GM19324 (cell line): ENCODE measurements around the gene TXLNA.
"Not testable (repeated sequence)": the region's sequence is repeated elsewhere in the genome, so short reads cannot be mapped to it uniquely, and the experiment has no call there.

ENCODE experiments used
- ATAC-seq: cut with Tn5 transposase; IDR thresholded peaks from one replicate; pipeline ENCODE4 v1.9.1; 2021; ENCODE audit warnings: mild to moderate bottlenecking, moderate library complexity; ENCODE audit not compliant: unreplicated experiment, low FRiP score

The TXLNA gene

DNA sequence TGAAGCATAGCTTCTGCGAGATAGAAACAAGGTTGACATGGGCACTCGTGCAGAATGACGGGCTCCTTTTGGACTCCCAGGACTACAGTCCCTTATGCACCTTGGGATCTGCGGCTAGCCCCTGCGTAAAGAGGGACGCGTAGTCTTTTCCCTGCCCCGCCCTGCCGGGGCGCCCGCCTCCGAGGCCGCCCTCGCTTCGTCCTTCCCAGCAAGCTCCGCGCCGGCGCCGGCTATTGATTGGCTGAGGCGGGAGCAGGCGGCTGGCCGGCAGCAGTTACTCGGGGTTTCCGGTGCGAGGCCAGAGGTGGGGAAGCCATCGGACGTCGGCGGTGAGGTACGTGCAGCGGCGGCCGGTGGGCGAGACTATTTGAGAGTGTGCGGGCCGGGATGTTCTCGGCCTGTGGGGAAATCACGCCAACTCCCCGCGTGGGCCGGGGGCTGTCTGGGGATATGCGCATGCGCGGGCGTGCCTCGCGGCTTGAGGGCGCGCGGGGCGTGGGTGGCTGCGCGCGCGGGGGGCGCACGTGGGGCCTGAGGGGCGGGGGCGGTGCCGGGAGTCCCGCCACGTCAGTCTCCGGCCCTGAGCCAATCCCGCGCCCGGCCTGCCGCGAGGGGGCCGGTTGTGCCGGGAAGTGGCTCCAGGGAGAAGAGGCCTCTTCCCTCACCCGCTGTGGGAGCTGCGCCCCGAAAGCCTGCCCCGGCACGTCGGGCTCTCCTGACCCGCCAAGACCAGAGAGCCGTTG is at the start of gene TXLNA:
TSS of gene TXLNA (plus strand) at position 233 of the 743 bp plus-strand sequence. CDS start 671 bp downstream, outside the sequence.
- peak; percentile 88 for ATAC-seq

DNA sequence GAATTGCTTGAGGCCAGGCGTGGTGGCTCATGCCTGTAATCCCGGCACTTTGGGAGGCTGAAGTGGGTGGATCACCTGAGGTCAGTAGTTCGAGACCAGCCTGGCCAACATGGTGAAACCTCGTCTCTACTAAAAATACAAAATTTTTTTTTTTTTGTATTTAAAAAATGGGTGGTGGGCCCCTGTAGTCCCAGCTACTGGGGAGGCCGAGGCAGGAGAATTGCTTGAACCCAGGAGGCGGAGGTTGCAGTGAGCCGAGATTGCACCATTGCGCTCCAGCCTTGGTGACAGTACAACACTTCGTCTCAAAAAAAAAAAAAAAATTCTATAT is 45.6 kb upstream of the TXLNA start:
- ATAC-seq: not testable (repeated sequence)

DNA sequence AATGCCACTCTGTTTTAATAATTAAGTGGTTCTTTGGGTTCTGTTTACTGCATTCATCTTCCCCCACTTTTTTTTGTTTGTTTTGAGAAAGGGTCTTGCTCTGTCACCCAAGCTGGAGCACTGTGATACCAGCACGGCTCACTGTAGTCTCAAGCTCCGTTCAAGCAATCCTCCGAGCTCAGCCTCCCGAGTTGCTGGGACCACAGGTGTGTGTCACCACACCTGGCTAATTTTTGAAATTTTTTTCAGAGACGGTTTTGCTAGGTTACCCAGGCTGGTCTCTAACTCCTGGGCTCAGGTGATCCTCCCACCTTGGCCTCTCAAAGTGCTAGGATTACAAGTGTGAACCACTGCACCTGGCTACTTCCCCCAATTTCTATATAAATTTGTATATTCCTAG is 42.4 kb upstream of the TXLNA start:
- ATAC-seq: no peak

DNA sequence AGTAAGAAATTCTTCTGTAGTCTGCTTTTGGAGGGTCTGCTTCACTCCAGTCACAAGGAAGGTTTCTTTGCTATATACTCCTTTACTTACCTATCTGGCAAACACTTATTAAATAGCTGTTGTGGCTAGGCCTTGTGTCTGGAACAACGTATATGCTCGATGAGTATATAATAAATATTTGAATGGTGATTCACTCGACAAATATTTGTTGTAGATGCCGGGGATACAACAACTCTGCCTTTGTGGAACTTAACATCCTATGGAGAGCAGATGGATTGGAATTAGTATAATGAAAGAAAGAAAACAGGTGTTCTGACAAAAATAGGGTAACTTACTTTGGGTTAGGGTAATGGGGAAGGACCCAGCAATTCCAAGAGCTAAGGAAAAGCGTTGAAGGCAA is 40.5 kb upstream of the TXLNA start:
- no peak for ATAC-seq

DNA sequence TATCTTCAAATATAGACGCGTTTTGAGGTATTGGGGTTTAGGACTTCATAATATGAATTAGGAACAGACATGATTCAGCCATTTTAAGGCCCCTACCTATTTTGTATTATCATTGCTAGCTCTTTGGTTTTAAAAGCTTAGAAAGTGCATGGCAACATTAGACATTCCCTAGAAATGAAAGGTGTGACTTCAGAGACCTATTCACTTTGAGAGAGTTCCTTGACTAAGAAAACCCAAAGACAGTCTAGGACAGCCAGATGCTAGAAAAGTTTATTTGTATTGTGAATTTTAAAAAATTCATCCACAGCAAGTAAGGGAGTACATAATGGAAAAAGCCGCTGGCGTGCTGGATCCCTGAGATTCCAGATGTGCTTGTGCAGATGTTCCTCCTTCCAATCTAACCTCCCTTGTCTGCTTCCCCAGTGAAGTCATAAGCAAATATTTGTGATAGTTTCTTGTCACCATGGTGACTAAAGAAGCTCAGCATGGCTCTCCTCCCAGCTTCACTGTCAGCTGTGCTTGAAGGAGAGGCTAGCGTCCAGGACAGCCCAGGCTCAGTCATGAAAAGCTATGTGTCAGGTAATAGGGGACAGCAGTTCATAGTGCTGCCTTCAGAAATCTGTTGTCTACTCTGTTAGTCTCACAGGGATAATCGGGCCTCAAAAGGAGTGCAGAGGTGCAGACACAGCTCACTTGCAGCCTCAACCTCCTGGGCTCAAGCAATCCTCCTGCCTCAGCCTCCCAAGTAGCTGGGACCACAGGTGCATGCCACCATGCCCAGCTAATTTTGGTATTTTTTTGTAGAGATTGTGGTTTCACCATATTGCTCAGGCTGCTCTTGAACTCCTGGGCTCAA is 36.8 kb upstream of the TXLNA start:
- ATAC-seq: no peak

DNA sequence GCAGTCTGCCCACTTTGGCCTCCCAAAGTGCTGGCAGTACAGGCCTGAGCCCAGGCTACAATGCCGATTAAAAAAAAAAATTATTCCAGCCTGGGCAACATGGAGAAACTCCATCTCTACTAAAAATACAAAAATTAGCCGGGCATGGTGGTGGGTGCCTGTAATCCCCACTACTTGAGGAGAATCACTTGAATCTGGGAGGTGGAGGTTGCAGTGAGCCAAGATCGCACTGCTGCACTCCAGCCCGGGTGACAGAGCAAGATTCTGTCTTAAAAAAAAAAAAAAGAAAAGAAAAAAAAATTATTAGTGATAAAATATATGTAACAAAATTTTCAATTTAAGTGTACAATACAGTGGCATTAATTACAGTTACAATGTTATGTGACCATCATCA is 36.2 kb upstream of the TXLNA start:
- ATAC-seq: not testable (repeated sequence)

DNA sequence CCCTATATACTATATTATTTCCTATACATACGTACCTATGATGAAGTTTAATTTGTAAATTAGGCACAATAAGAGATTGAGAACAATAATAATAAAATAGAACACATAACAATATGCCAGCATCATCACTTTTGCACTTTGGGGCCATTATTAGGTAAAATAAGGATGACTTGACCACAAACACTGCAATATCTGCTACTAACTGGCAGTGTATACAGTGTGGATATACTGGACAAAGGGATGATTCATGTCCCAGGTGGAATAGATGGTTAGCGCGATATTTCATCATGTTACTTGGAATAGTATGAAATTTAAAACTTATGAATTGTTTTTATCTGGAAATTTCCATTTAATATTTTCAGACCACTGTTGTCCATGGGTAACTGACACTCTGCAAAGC is 35.4 kb upstream of the TXLNA start:
- no peak for ATAC-seq

DNA sequence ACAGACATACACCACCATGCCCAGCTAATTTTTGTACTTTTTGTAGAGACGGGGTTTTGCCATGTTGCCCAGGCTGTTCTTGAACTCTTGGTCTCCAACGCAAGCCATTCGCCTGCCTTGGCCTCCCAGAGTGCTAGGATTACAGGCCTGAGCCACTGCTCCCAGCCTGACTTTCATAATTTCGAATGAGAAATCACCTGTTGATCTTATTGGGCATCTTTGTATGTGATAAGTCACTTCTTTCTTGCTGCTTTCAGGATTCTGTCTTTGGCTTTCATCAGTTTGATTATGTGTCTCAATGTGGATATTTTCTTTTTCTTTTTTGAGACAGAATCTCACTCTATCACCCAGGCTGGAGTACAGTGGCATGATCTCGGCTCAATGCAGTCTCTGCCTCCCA is 31.7 kb upstream of the TXLNA start:
- not testable (repeated sequence) for ATAC-seq

DNA sequence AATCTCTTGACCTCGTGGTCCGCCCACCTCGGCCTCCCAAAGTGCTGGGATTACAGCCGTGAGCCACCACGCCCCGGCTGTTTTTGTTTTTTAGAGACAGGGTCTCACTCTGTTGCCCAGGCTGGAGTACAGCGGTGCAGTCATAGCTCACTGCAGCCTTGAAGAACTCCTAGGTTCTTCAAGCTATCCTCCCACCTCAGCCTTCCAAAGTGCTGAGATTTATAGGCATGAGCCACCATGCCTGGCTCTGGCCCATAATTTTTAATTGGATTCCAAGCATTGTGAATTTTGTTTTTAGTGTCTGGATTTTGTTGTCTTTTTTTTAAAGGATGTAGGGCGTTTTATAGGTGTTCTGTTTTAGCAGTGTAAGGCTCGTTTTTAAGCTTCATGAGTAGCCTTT is 28.6 kb upstream of the TXLNA start:
- no peak for ATAC-seq

DNA sequence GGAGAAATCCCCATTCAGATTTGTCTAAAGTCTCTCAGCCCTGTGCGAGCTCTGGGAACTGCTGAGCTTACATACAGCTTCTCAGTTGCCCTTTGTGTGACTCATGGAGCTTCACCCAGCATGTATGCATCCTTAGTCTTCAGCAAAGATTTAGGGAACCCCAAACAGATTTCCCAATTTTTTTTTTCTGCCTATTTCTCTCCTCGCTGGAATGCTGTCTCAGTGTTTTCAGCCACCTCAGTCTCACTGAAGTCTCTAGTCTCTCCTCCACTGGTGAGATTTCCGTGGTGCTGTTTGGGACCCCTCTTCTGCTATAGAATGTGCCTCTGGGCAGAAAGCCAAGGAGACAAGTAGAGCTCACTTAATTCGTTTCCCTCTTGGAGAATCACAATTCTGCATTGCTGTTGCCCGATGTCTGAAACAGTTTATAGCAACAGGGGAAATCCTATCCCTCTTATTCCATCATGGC is 28.1 kb upstream of the TXLNA start:
- ATAC-seq: no peak

DNA sequence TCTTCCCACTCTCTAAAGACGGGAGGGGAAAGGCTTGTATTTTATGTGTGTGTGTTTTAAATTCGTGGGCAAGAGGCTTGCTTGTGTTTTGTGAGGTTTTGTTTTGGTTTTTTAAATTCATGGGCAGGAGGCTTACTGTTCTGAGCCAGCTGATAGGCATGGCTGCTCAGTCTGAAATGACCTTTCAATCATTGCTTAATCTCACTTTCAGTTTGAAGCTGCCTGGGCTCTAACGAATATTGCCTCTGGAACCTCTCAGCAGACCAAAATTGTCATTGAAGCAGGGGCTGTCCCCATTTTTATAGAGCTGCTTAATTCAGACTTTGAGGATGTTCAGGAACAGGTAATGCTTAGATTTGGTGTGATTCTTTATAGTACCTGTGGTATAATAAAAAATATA is 20.3 kb upstream of the TXLNA start:
- ATAC-seq: no peak

DNA sequence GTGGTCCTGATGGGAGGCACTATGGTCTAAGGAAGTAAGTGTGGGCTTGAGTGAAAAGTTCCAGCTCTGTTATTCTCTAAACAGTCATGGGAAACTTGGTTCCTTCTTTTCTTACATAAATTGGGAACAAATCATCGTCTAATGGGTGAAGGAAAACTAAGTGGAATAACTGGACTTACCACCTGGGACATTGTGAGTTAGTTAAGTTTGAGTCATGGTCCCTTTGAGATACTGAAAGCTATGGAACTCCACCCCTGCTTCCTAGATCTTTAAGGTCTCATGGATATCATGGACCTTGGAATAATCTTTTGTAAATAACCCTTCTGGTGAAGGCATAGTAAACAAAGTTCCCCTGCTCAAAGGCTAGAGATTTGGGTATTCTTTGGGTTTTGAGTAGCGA is 16.1 kb upstream of the TXLNA start:
- ATAC-seq: no peak

DNA sequence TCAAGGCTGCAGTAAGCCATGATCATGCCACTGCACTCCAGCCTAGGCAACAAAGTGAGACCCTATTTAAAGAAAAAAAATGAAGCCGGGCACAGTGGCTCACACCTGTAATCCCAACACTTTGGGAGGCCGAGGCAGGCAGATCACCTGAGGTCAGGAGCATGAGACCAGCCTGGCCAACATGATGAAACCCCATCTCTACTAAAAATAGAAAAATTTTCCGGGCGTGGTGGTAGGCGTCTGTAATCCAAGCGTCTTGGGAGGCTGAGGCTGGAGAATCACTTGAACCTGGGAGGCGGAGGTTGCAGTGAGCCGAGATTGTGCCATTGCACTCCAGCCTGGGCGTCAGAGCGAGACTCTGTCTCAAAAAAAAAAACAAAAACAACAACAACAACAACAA is 13.8 kb upstream of the TXLNA start:
- not testable (repeated sequence) for ATAC-seq

DNA sequence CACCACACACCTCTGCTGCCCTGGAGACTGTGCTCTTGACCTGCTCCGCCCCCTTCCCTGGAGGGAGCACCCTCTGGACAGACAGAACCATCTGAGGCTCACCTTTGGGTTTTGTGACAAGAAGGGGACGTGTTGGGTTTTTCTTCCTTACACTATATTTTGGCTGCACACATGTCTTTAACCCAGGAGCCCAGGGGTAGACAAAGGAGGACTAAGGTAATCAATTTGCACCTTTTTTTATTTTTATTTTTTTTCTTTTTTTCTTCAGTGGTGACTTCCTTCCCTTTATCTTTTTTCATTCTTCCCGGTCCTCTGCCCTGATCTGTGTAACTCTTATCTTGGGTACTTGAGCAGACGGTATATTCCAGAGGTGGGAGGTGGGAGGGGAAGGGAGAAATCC is 8.5 kb upstream of the TXLNA start:
- no peak for ATAC-seq

DNA sequence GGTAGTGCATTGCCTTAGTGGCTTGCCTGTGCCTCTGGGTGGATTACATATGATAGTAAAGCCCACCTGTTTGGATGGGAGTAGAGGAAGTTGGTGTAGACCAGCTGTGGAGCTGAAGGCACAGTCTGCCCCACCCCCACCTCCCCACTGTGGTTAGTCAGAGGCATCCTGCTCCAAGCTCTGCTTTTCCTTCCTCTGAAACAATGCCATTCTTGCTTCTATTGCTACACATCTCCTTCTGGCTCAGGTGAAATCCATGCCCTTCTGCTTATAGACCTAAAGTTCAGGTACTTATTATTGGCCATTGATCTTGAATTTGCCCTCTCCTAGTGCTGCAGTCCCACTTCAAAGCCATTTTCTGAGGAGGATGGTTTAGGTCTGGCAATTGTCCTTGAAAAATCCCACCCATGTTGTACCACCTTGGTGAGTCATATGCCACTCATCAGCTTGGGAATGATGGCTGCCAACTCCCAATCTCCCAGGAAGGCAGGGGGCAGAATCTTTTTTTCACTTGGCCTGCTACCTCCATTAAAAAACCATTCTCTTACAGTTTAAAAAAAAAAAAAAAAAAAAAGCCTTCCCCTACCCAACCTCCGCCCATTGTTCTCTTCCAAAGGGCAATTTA is 6.7 kb upstream of the TXLNA start:
- ATAC-seq: no peak

DNA sequence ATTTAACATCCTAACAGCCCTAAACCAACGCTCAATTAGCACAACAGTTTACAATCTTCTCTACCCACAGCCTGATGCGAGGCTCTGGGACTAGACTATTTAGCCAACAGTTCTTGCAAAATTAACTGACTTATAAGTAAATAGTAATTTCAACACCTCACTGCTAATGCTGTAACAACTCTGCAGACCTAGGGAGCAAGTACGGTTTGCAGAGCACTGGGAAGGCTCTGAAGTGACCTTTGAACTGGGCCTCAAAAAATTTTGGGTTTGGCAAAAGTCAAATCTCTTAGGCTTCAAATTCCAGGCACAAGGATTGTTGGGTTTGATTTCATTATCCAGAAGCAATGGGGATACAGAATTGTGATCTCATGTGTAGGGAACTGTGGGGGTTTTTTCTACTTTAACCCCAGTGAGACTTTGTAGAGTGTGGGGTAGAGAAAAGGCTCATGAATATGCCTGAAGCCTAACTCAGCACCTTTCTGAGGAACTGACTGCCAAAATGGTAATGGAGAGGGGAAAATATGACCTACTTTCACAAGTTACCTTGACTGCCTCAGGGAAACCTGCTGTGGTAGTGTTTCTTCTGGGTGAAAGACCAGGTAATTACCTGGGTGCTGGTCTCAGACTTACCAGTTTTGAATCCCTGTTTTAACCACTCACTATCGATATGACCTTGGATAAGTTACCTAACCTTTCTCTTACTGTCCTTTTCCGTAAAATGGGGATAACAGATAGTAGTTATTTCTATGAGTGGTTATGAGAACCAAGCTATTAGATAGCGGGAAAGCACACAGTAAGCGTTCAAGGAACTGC is 889 bp upstream of the TXLNA start:
- no peak for ATAC-seq

DNA sequence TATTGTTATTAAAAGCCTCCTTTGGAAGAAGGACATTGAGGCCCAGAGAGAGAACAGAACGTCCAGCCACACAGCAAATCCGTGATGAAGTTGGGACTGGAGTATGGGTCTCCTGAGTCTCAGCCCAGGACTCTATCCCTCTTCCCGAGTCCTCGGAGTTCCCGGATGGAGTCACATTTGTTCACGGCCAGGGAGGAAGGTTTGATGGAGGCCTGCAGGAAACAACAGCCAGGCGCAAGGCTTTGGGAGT is 357 bp upstream of the TXLNA start:
- ATAC-seq: no peak

DNA sequence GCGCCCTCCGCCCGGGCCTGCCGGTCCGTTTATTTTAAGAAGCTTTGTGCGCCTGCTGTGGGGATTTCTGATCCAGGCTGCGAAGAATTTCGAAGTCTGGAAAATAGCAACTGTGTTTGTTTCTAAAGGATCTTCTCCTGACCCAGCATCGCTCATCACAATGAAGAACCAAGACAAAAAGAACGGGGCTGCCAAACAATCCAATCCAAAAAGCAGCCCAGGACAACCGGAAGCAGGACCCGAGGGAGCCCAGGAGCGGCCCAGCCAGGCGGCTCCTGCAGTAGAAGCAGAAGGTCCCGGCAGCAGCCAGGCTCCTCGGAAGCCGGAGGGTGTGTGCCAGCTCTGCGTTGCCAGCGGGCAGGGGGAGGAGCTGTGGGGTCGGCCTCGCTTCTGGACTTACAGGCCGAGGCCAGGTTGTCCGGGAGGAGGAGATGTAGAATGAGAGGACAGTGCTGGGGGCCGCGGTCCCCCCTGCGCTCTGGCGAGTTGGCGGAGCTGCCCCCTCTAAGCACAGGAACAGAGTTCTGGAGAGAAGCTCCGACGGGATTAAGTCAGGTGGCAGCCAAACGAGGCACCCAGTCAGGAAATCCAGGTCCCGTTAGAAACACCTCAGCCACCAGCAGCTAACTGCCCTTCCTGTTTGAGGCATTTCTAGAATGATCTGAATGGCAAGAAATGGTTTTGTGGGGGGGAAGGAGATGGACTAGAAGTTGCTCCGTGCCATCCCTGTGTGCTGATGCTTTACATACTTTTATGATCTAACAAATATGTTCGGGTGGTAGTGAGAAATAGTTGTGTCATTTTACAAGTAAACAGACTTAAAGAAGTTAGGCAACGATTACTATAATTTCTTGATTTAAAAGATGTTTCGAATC is 948 bp downstream of the TXLNA start:
- ATAC-seq: no peak

DNA sequence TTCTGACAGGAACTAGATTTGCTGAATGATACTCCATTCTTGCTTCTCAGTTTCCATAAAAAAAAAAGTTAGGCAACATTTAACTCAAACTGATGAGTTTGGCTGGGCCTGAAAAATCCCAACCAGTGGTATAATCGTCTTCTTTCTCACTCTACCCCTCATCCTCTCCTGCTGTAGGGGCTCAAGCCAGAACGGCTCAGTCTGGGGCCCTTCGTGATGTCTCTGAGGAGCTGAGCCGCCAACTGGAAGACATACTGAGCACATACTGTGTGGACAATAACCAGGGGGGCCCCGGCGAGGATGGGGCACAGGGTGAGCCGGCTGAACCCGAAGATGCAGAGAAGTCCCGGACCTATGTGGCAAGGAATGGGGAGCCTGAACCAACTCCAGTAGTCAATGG is 1.6 kb downstream of the TXLNA start:
- ATAC-seq: no peak

DNA sequence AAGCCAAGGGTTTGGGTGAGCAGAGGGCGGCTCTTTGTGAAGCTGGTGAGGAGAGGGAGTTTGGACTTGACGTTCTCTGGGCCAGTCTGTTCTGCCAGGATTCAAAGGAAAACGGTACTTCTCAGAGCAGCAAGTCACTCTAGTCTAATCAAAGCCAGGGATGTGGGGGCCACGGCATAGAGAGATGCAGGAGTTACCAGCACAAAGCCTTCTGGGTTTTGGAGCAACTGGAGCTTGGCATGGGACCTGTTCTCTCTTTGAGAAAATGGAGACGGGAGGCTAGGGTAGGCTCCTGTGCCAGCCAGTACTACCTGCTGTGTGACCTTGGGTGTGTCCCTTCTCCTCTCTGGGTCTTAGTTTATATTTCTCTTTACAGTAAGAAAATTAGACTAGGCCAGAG is 2.1 kb downstream of the TXLNA start:
- ATAC-seq: no peak
